Glutamatergic neuron (in vitro differentiated cells): ENCODE data around the gene TRMT1. TPM values are rescaled to one million over a fixed set of nuclear protein-coding genes. Genes with fewer than 3 reads are reported as not detected.

Experiments used
- DNase-seq: peaks from one replicate; pipeline ENCODE4 v3.0.0; 2022
- H3K27ac Mint-ChIP-seq: one replicate; pipeline ENCODE4 v1.8.0; 2020; ENCODE audit warnings: mild to moderate bottlenecking, mixed read lengths, inconsistent platforms; ENCODE audit not compliant: unreplicated experiment
- H3K27me3 Mint-ChIP-seq: one replicate; pipeline ENCODE4 v1.8.0; 2020; ENCODE audit warnings: mild to moderate bottlenecking, moderate library complexity, mixed read lengths, inconsistent platforms; ENCODE audit not compliant: unreplicated experiment
- H3K36me3 Mint-ChIP-seq: one replicate; pipeline ENCODE4 v1.8.0; 2020; ENCODE audit warnings: mild to moderate bottlenecking, mixed read lengths, inconsistent platforms; ENCODE audit not compliant: unreplicated experiment
- H3K4me1 Mint-ChIP-seq: one replicate; pipeline ENCODE4 v1.8.0; 2020; ENCODE audit warnings: mild to moderate bottlenecking, low read depth, mixed read lengths, inconsistent platforms; ENCODE audit not compliant: unreplicated experiment
- H3K4me3 Mint-ChIP-seq: one replicate; pipeline ENCODE4 v1.8.0; 2020; ENCODE audit warnings: mild to moderate bottlenecking, mixed read lengths, inconsistent platforms; ENCODE audit not compliant: unreplicated experiment
- H3K9me3 Mint-ChIP-seq: one replicate; pipeline ENCODE4 v1.8.0; 2020; ENCODE audit warnings: mild to moderate bottlenecking, moderate library complexity, mixed read lengths, inconsistent platforms; ENCODE audit not compliant: unreplicated experiment
- total RNA-seq: library from RNA; stranded (reverse); fragmentation: NEBNext Ultra II Directional; extraction: Animal tissue kit (Norgen Biotek cat#: 25700); gene quantifications from one replicate; pipeline ENCODE4 v1.2.1, GENCODE V29; 2021; ENCODE audit not compliant: unreplicated experiment
- TF ChIP-seq, protein P1 (sequence below): fragments of 200-600 bp; sonication (generic); IDR thresholded peaks from one replicate; pipeline ENCODE4 v1.5.0; 2021; ENCODE audit not compliant: partially characterized antibody, unreplicated experiment

The TRMT1 gene
- total RNA-seq, 1 donor from 2014 or later: 29.2 TPM

- Mint-ChIP-seq H3K27ac (no peak overlapping the region), H3K4me1 (peaks cover 4% of the 10 kb centered on the region), H3K4me3 (no peak overlapping the region), H3K9me3 (peaks cover 4% of the 10 kb centered on the region), H3K27me3 (no peaks in the 10 kb centered on the region), H3K36me3 (no peaks in the 10 kb centered on the region)
- no peak for DNase-seq
- TF ChIP-seq, protein P1, sequence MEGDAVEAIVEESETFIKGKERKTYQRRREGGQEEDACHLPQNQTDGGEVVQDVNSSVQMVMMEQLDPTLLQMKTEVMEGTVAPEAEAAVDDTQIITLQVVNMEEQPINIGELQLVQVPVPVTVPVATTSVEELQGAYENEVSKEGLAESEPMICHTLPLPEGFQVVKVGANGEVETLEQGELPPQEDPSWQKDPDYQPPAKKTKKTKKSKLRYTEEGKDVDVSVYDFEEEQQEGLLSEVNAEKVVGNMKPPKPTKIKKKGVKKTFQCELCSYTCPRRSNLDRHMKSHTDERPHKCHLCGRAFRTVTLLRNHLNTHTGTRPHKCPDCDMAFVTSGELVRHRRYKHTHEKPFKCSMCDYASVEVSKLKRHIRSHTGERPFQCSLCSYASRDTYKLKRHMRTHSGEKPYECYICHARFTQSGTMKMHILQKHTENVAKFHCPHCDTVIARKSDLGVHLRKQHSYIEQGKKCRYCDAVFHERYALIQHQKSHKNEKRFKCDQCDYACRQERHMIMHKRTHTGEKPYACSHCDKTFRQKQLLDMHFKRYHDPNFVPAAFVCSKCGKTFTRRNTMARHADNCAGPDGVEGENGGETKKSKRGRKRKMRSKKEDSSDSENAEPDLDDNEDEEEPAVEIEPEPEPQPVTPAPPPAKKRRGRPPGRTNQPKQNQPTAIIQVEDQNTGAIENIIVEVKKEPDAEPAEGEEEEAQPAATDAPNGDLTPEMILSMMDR: no peak
These were observed 22.3 kb upstream of the TRMT1 start for GRCh38 chr19:13138916-13139198.

DNA sequence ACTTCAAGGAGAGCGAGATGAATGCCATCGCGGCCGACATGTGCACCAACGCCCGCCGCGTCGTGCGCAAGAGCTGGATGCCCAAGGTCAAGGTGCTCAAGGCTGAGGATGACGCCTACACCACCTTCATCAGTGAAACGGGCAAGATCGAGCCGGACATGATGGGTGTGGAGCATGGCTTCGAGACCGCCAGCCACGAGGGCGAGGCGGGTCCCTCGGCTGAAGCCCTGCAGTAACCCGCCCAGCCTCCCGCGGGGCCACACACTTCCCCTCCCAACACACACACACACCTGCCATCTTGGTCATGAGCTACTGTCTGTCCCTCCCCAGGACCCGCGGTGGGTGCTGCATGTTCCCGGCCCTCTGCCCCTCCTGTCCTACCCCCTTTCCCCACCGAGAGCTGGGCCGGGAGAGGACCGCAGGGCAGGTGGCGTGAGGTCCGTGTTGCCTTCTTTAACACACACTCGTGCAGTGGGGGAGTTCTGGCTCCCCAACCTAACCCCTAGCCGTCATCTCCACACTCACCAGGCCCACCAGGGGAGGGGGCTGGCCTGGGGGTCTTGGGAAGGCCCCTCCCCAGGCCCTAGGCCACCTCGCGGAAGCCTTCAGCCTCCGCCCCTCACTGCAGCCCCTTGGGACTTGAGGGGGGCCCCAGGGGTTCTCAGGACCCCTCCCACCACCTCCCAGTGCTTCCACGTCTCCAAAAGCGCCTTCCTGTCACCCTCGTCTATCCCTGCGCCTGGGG, 21.8 kb upstream of the TRMT1 start:
- no peaks in the 10 kb centered on the region for H3K27me3 Mint-ChIP-seq
- DNase-seq: no peak
- no peak overlapping the region for H3K27ac Mint-ChIP-seq
- no peak overlapping the region for H3K4me3 Mint-ChIP-seq
- no peaks in the 10 kb centered on the region for H3K36me3 Mint-ChIP-seq
- TF ChIP-seq, protein P1: no peak
- H3K4me1 Mint-ChIP-seq: peaks cover 4% of the 10 kb centered on the region
- peaks cover 4% of the 10 kb centered on the region for H3K9me3 Mint-ChIP-seq

DNA sequence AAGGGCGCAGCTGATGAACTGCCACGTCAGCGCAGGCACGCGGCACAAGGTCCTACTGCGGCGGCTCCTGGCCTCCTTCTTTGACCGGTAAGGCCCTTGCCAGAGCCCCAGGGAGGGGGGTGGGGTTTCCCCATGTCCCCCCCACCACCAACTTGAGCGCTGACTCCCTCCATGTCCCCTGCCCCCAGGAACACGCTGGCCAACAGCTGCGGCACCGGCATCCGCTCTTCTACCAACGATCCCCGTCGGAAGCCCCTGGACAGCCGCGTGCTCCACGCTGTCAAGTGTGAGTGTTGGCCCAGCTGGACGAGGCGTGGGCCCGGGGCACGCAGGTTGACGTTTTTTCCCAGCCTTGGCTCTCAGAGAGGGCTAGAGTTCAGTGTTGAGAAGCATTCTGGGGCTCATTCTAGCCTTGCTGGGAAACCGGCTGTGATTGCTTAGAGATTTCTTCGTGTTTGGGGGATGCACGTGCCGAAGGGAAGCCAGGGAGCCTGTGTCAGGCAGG, 20.8 kb upstream of the TRMT1 start:
- no peak overlapping the region for H3K27ac Mint-ChIP-seq
- peaks cover 4% of the 10 kb centered on the region for H3K9me3 Mint-ChIP-seq
- H3K4me3 Mint-ChIP-seq: no peak overlapping the region
- DNase-seq: no peak
- TF ChIP-seq, protein P1: no peak
- H3K36me3 Mint-ChIP-seq: no peaks in the 10 kb centered on the region
- no peaks in the 10 kb centered on the region for H3K27me3 Mint-ChIP-seq
- peaks cover 4% of the 10 kb centered on the region for H3K4me1 Mint-ChIP-seq

DNA sequence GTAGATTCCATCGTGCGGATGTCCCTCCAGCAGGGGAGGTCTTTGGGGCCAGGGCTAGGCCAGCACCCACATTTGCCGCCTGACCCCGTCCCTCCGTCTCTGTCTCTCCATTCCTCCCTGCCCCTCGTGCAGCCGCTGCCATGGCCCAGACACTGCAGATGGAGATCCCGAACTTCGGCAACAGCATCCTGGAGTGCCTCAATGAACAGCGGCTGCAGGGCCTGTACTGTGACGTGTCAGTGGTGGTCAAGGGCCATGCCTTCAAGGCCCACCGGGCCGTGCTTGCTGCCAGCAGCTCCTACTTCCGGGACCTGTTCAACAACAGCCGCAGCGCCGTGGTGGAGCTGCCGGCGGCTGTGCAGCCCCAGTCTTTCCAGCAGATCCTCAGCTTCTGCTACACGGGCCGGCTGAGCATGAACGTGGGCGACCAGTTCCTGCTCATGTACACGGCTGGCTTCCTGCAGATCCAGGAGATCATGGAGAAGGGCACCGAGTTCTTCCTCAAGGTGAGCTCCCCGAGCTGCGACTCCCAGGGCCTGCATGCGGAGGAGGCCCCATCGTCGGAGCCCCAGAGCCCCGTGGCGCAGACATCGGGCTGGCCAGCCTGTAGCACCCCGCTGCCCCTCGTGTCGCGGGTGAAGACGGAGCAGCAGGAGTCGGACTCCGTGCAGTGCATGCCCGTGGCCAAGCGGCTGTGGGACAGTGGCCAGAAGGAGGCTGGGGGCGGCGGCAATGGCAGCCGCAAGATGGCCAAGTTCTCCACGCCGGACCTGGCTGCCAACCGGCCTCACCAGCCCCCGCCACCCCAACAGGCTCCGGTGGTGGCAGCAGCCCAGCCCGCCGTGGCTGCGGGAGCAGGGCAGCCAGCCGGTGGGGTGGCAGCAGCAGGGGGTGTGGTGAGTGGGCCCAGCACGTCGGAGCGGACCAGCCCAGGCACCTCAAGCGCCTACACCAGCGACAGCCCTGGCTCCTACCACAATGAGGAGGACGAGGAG, 18.8 kb upstream of the TRMT1 start:
- Mint-ChIP-seq H3K4me3 (no peak overlapping the region), H3K27ac (no peak overlapping the region), H3K9me3 (peaks cover 4% of the 10 kb centered on the region), H3K36me3 (no peaks in the 10 kb centered on the region), H3K4me1 (peaks cover 4% of the 10 kb centered on the region), H3K27me3 (no peaks in the 10 kb centered on the region)
- TF ChIP-seq, protein P1: no peak
- DNase-seq: no peak
